CD4-positive, alpha-beta T cell treated with Interleukin-10 for 1 hour (primary cell): ENCODE measurements around the gene TMEM235.

Experiments
- DNase-seq: peaks from one replicate; pipeline ENCODE4 v3.0.0-alpha.2; 2020

The TMEM235 gene

GRCh38 chr17:78230996-78231935 is at the start of gene TMEM235:
TMEM235 (plus strand) TSS chr17:78231631; CDS start chr17:78232024, 393 bp downstream.
- DNase-seq: no peak

- no peak for DNase-seq
These were observed 48.9 kb upstream of the TMEM235 start for GRCh38 chr17:78182504-78182903.

GRCh38 chr17:78183916-78184315 is 47.5 kb upstream of the TMEM235 start:
- DNase-seq: no peak

GRCh38 chr17:78184351-78184750 is 47.1 kb upstream of the TMEM235 start:
- DNase-seq: no peak

GRCh38 chr17:78184868-78185267 is 46.6 kb upstream of the TMEM235 start:
- no peak for DNase-seq

- no peak for DNase-seq
These were observed 45.3 kb upstream of the TMEM235 start for GRCh38 chr17:78185981-78186691.

- DNase-seq: peak; percentile 89
These were observed 44.5 kb upstream of the TMEM235 start, which contains the start of the genes AFMID and TK1 for GRCh38 chr17:78186692-78187595. AFMID (plus strand) TSS chr17:78187362; CDS start chr17:78187371, 9 bp downstream. TK1 (minus strand) TSS chr17:78187052; CDS start chr17:78186994, 58 bp downstream.

- DNase-seq: no peak
These were observed 34.7 kb upstream of the TMEM235 start for GRCh38 chr17:78196716-78197115.

GRCh38 chr17:78197147-78197832 is 34.1 kb upstream of the TMEM235 start:
- no peak for DNase-seq

GRCh38 chr17:78200451-78200850 is 31.0 kb upstream of the TMEM235 start:
- no peak for DNase-seq

GRCh38 chr17:78202666-78203065 is 28.8 kb upstream of the TMEM235 start:
- DNase-seq: no peak

GRCh38 chr17:78204387-78205123 is 26.9 kb upstream of the TMEM235 start:
- no peak for DNase-seq

GRCh38 chr17:78205124-78205775 is 26.2 kb upstream of the TMEM235 start:
- no peak for DNase-seq

GRCh38 chr17:78206298-78206697 is 25.1 kb upstream of the TMEM235 start:
- no peak for DNase-seq

GRCh38 chr17:78208486-78208885 is 22.9 kb upstream of the TMEM235 start:
- DNase-seq: no peak

GRCh38 chr17:78210111-78210510 is 21.3 kb upstream of the TMEM235 start:
- DNase-seq: no peak

GRCh38 chr17:78211032-78211431 is 20.4 kb upstream of the TMEM235 start:
- no peak for DNase-seq

GRCh38 chr17:78214016-78214705 is 17.3 kb upstream of the TMEM235 start, which contains the start of gene BIRC5:
BIRC5 (plus strand) TSS chr17:78214253; CDS start chr17:78214317, 64 bp downstream.
- peak; percentile 89 for DNase-seq

- DNase-seq: no peak
These were observed 16.7 kb upstream of the TMEM235 start for GRCh38 chr17:78214706-78215061.
